ENCODE results near the gene LAMA5.
A peak's percentile ranks its signal among the peaks of the same experiment; 100 is the strongest.

LAMA5 gene

DNA sequence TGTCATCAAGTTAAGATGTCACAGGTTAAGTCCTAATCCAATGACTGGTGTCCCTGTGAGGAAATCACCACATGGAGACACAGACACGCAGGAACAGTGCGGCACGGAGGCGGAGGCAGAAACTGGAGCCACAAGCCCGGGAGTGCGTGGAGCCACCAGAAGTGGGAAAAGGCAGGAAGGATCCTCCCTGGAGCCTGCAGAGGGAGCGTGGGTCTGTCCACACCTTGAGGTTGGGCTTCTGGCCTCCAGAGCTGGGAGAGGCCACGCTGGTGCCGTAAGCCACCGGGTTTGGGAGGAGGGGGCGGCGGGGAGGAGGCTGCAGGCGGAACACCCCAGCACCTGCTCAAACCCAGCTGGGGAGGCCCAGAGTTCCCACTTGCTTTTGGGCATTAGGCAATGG lies 36.2 kb upstream of the LAMA5 start:
- Histone ChIP-seq H3K4me1 (ENCODE audit: control insufficient read depth, insufficient read depth, low read length) (peaks cover 13% of the 10 kb centered on the region; the same call in 1 of the 2 replicates), H3K36me3 (ENCODE audit: control insufficient read depth, insufficient read depth, low read length) (peaks cover 3% of the 10 kb centered on the region; the same call in 1 of the 2 replicates), H3K9me3 (ENCODE audit: control insufficient read depth, insufficient read depth, low read depth, low read length) (no peaks in the 10 kb centered on the region), H3K27ac (ENCODE audit: low read depth, low read length) (no peak overlapping the region), H3K4me3 (ENCODE audit: low read depth, low read length) (no peak overlapping the region), H3K9ac (ENCODE audit: low read length) (no peak overlapping the region), H3K27me3 (ENCODE audit: control insufficient read depth, insufficient read depth, low read length) (peaks cover 7% of the 10 kb centered on the region; the same call in 1 of the 2 replicates)

DNA sequence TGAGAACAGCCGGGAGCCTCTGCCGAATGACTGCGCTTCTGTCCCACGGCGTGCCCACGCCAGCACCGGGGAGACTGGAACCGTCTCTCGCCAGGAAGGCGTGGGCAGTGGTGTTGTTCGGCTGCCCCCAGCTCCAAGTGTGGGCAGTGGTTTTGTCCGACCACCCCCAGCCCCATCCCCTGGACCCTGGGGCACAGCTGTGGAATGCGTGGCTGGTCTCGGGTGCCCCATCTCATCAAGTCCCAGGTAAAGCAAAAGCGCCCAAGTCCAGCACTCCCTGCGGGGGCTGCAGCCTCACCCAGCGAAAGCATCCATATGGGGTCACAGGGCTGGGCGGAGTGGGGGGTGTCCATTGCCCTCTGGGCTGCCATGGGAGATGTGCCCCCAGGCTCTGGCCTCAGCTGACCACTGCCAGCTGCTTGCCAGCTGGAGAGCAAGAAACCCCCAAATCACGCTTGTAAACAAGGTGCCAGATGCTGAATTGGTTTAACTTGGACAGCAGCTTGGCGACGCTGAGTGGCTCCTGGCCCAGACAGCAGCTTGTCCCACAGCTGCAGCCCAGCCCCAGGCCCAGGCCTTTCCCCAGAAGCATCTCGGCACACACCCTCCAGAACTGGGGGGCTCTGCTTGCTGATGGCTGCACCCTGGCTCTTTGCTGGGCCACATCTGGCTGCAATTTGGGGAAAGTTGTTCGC lies 35.5 kb upstream of the LAMA5 start:
- no peak overlapping the region for H3K27ac ChIP-seq (ENCODE audit: low read depth, low read length)
- no peak overlapping the region for H3K4me3 ChIP-seq (ENCODE audit: low read depth, low read length)
- peaks cover 9% of the 10 kb centered on the region; the same call in 1 of the 2 replicates for H3K4me1 ChIP-seq (ENCODE audit: control insufficient read depth, insufficient read depth, low read length)

DNA sequence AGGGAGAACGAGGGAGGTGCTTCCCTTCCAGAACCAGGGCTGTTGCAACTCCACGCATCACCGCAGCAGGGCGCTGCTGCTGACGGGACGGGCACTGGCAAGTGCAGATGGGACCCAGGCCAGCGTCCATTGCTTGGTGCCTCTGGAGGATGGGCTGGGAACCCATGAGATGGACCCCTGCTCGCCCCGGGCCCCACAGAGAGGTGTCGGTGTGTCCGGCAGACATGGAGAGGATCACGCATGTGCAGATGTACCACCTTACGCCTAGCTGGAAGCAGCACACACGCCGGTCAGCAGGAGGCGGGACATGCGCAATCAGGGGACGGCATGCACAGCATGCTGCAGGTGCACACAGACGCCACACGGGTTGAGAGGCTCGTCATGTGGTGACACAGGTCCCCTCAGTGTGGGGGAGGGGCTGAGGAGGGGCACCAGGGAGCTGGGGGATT lies 34.2 kb upstream of the LAMA5 start:
- H3K9ac ChIP-seq (ENCODE audit: low read length): no peak overlapping the region
- no peaks in the 10 kb centered on the region for H3K27me3 ChIP-seq (ENCODE audit: control insufficient read depth, insufficient read depth, low read length)
- no peaks in the 10 kb centered on the region; the same call in 1 of the 2 replicates for H3K9me3 ChIP-seq (ENCODE audit: control insufficient read depth, insufficient read depth, low read depth, low read length)
- peaks cover 4% of the 10 kb centered on the region; the same call in 1 of the 2 replicates for H3K4me1 ChIP-seq (ENCODE audit: control insufficient read depth, insufficient read depth, low read length)
- H3K27ac ChIP-seq (ENCODE audit: low read depth, low read length): no peak overlapping the region
- peaks cover 3% of the 10 kb centered on the region; the same call in 1 of the 2 replicates for H3K36me3 ChIP-seq (ENCODE audit: control insufficient read depth, insufficient read depth, low read length)
- H3K4me3 ChIP-seq (ENCODE audit: low read depth, low read length): no peak overlapping the region

More for the DNA sequence above, 35.5 kb upstream of the LAMA5 start:
- peaks cover 3% of the 10 kb centered on the region; the same call in 1 of the 2 replicates for H3K36me3 ChIP-seq (ENCODE audit: control insufficient read depth, insufficient read depth, low read length)
- no peaks in the 10 kb centered on the region; the same call in 1 of the 2 replicates for H3K9me3 ChIP-seq (ENCODE audit: control insufficient read depth, insufficient read depth, low read depth, low read length)
- H3K9ac ChIP-seq (ENCODE audit: low read length): no peak overlapping the region
- H3K27me3 ChIP-seq (ENCODE audit: control insufficient read depth, insufficient read depth, low read length): 0 out of 2 replicates have a peak, but pooled peaks cover under 1% of the 10 kb centered on the region

GRCh38 chr20:62400541-62400940 lies 33.4 kb upstream of the LAMA5 start:
- Histone ChIP-seq H3K9me3 (ENCODE audit: control insufficient read depth, insufficient read depth, low read depth, low read length) (no peaks in the 10 kb centered on the region; the same call in 1 of the 2 replicates), H3K4me1 (ENCODE audit: control insufficient read depth, insufficient read depth, low read length) (0 out of 2 replicates have a peak, but pooled peaks cover 2% of the 10 kb centered on the region), H3K27ac (ENCODE audit: low read depth, low read length) (no peak overlapping the region), H3K27me3 (ENCODE audit: control insufficient read depth, insufficient read depth, low read length) (no peaks in the 10 kb centered on the region), H3K9ac (ENCODE audit: low read length) (no peak overlapping the region), H3K4me3 (ENCODE audit: low read depth, low read length) (no peak overlapping the region), H3K36me3 (ENCODE audit: control insufficient read depth, insufficient read depth, low read length) (peaks cover 3% of the 10 kb centered on the region; the same call in 1 of the 2 replicates)

DNA sequence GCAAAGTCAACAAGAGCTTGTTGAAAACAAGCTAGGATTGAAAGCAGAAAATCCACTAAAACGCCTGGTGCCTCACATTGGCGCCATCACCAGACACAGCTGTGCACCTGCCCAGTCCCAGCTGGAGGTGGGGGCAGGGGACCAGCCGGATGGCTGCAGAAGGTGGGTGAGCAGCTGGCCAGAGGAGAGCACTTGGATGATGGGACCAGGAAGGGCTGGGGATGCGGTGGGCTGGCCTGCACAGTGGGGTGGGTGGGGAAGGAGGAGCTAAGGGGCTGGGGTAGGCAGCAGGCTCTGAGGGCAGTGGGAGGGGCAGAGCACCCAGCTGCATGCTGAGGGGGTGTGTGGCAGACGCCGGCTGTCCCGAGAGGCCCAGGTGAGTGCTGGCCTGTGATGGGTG lies 32.9 kb upstream of the LAMA5 start:
- Histone ChIP-seq H3K9me3 (ENCODE audit: control insufficient read depth, insufficient read depth, low read depth, low read length) (no peaks in the 10 kb centered on the region; the same call in 1 of the 2 replicates), H3K9ac (ENCODE audit: low read length) (no peak overlapping the region), H3K27ac (ENCODE audit: low read depth, low read length) (no peak overlapping the region), H3K27me3 (ENCODE audit: control insufficient read depth, insufficient read depth, low read length) (no peaks in the 10 kb centered on the region), H3K4me1 (ENCODE audit: control insufficient read depth, insufficient read depth, low read length) (no peaks in the 10 kb centered on the region), H3K36me3 (ENCODE audit: control insufficient read depth, insufficient read depth, low read length) (peaks cover 3% of the 10 kb centered on the region; the same call in 1 of the 2 replicates), H3K4me3 (ENCODE audit: low read depth, low read length) (no peak overlapping the region)

DNA sequence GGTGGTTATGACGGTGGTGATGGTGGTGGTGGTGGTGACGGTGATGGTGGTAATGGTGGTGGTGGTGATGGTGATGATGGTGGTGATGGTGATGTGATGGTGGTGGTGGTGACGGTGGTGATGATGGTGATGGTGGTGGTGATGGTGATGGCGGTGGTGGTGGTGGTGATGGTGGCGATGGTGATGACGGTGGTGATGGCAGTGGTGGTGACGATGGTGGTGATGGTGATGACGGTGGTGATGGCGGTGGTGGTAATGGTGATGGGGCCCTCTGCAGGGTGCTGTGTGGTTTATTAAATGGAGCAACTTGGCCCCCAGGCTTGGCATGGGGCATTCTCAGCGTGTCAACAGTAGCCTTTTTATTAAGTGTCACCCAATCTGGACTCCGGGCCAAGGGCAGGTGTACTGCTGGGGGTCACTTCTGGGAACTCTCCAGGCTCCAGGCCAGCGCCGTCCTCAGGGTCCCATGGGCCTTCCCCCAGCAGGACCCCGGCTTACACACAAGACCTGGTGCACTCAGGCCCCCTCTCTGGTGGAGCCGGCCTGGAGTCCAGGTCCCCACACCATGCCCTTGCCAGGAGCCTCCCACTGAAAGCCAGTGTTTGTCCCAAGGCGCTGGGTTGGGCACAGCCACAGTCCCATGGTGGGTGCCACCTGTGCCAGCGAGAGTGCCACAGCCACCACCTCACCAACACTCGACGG lies 31.2 kb upstream of the LAMA5 start:
- H3K4me1 ChIP-seq (ENCODE audit: control insufficient read depth, insufficient read depth, low read length): no peaks in the 10 kb centered on the region
- H3K36me3 ChIP-seq (ENCODE audit: control insufficient read depth, insufficient read depth, low read length): 0 out of 2 replicates have a peak, but pooled peaks cover under 1% of the 10 kb centered on the region

DNA sequence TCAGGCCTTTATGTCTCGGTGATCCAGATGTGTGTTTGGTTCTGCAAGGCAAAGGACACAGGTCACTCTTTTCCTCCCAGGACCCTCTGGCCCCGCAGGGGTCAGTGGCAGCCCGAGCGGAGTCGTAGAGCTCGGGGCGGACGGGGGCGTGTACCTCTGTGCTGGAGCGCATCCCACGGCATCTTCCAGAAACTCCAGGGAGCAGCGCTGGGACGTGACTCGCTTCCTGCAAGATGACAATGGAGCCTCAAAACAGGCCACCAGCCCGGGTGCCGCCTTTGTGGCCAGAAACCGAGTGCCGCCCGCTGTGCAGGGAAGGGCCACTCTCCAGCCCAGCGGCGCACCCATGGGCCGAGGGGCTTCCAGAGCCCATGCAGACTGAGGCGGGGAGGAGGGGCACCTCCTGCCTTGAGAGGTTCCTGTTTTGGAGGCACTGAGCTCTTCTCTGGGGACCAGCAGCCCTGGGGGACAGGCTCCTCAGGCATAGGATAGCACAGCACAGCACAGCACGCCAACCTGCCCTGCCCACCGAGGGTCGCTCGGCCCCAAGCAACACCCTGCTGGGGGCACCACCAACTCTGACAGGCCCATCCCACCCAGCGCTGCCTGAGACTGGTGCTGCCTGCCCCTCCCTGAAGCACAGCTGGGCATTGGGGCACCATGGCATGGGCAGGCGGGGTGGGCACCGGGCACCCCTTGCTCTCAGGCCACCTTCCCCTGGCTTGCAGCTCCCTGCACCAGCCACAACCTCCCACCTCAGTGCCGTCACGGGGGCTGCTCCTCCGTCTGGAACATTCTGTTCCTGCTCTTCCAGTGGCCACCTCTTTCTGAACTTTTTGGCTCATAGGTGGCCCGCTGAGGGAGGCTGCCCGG lies 29.5 kb upstream of the LAMA5 start:
- H3K9me3 ChIP-seq (ENCODE audit: control insufficient read depth, insufficient read depth, low read depth, low read length): no peaks in the 10 kb centered on the region; the same call in 1 of the 2 replicates
- H3K27me3 ChIP-seq (ENCODE audit: control insufficient read depth, insufficient read depth, low read length): no peaks in the 10 kb centered on the region
- H3K36me3 ChIP-seq (ENCODE audit: control insufficient read depth, insufficient read depth, low read length): 0 out of 2 replicates have a peak, but pooled peaks cover 3% of the 10 kb centered on the region
- no peak overlapping the region for H3K4me3 ChIP-seq (ENCODE audit: low read depth, low read length)
- H3K4me1 ChIP-seq (ENCODE audit: control insufficient read depth, insufficient read depth, low read length): no peaks in the 10 kb centered on the region
- no peak overlapping the region for H3K9ac ChIP-seq (ENCODE audit: low read length)
- no peak overlapping the region for H3K27ac ChIP-seq (ENCODE audit: low read depth, low read length)

More for the DNA sequence above, 31.2 kb upstream of the LAMA5 start:
- Histone ChIP-seq H3K27ac (ENCODE audit: low read depth, low read length) (no peak overlapping the region), H3K9ac (ENCODE audit: low read length) (no peak overlapping the region), H3K4me3 (ENCODE audit: low read depth, low read length) (no peak overlapping the region), H3K27me3 (ENCODE audit: control insufficient read depth, insufficient read depth, low read length) (no peaks in the 10 kb centered on the region), H3K9me3 (ENCODE audit: control insufficient read depth, insufficient read depth, low read depth, low read length) (no peaks in the 10 kb centered on the region; the same call in 1 of the 2 replicates)

DNA sequence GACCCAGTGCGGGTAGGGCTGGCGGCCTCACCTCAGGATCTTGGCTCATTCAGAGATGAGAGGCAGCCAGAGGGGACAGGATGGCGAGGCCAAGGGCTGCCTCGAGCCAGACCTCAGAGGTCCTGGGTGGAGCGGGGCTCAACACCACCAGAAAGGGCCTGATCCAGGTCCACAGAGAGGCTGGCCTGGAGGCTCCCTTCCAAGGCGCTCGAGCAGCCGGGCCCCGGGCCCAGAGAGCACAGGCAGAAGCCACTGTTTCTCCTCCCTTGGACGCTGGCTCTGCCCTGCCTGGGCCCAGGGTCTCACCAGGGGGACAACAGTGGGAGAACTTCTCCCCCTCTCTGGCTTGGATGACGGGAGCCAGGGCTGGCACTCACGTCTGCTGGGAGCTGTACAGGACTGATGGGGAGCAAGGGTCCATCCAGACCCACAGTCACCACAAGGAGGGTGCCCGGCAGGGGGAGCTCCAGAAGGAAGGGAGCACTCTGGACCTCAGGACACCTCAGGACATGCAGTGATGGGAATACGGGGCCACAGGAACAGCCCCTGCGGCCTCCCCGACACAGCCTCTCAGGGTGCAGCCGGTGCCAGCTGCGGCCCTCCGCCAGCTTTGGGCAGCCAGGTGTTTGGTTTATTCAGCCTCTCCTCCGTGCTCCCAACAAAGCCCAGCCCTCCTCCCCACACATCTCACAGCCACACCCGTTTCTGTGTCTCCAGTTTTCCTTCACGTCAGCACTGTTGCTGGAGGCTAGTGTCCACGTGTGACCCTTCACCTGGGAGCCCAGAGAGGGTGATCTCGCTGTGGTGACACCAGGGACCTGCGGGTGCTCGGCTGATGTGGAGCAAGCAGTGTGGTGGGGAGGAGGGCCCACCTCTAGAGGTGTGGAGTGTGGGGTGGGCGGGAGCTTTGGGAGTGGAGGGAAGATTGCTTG lies 28.5 kb upstream of the LAMA5 start:
- Histone ChIP-seq H3K27ac (ENCODE audit: low read depth, low read length) (no peak overlapping the region), H3K36me3 (ENCODE audit: control insufficient read depth, insufficient read depth, low read length) (0 out of 2 replicates have a peak, but pooled peaks cover 3% of the 10 kb centered on the region), H3K9ac (ENCODE audit: low read length) (no peak overlapping the region), H3K4me3 (ENCODE audit: low read depth, low read length) (no peak overlapping the region), H3K27me3 (ENCODE audit: control insufficient read depth, insufficient read depth, low read length) (no peaks in the 10 kb centered on the region), H3K4me1 (ENCODE audit: control insufficient read depth, insufficient read depth, low read length) (no peaks in the 10 kb centered on the region), H3K9me3 (ENCODE audit: control insufficient read depth, insufficient read depth, low read depth, low read length) (no peaks in the 10 kb centered on the region; the same call in 1 of the 2 replicates)

DNA sequence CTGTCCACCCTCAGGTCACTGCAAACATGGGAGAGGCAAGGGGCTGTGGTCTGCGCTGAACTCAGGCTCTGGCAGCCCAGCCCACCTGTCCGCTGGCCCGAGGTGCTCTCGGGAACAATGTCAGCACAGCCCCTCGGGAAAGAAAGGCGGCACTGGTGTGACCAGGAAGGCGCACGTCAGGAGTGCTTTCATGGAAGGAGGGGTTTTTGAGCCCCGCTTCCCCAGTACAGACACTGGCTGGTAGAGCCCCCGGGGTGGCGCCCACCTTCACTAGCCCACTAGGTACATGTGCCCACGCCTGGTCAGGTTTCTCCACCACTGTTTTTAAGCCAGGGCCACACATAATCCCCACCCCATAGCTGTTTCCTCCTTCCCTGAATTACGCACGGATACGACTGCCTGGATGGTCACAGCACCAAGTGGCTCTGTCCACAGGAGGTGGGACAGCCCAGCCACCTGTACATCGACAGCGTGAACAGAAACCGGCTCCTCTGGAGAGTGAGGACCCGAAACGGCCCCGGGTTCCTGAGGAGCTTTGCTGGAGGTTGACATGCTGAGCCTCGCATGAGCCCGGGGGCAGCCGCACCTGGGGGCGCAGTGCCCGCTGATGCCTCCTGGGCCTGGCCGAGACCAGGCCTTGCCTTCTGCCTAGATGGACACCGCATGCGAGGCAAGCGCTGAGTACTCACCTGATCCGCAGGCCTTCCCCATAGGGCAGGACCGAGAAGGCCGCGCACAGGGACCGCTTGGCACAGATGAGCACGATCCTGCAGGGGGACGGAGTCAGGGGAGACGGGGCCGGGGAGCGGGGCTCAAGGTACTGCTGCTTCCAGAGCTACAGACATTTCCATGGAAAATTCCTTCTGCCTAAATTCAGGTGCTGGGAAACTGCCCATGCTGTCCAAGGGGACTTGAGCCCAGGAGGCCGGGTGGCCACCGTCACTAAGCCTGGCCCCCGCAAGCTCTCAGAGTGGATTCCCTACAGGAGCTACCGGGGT lies 27.4 kb upstream of the LAMA5 start:
- no peaks in the 10 kb centered on the region for H3K27me3 ChIP-seq (ENCODE audit: control insufficient read depth, insufficient read depth, low read length)
- H3K36me3 ChIP-seq (ENCODE audit: control insufficient read depth, insufficient read depth, low read length): peaks cover 11% of the 10 kb centered on the region
- H3K9ac ChIP-seq (ENCODE audit: low read length): peak overlapping the region; percentile 12
- H3K4me3 ChIP-seq (ENCODE audit: low read depth, low read length): no peak overlapping the region
- H3K27ac ChIP-seq (ENCODE audit: low read depth, low read length): no peak overlapping the region
- no peaks in the 10 kb centered on the region; the same call in 1 of the 2 replicates for H3K9me3 ChIP-seq (ENCODE audit: control insufficient read depth, insufficient read depth, low read depth, low read length)
- no peaks in the 10 kb centered on the region for H3K4me1 ChIP-seq (ENCODE audit: control insufficient read depth, insufficient read depth, low read length)

Measured in HUES6 (cell line).